ENCODE data around the gene OR6B1.
"Not testable (repeated sequence)": the region's sequence is repeated elsewhere in the genome, so short reads cannot be mapped to it uniquely, and the experiment has no call there.

DNA sequence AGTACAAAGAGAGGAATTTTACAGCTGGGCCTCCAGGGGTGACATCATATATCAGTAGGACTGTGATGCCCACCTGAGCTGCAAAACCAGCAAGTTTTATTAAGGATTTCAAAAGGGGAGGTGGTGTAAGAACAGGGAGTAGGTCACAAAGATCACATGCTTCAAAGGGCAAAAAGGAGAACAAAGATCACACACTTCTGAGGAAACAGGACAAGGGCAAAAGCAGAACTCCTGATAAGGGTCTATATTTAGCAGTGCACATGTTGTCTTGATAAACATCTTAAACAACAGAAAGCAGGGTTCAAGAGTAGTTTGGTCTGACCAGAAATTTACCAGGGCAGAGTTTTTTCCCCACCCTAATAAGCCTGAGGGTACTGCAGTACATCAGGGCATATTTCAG lies 9.9 kb downstream of the OR6B1 start:
- TF ChIP-seq, protein P1, sequence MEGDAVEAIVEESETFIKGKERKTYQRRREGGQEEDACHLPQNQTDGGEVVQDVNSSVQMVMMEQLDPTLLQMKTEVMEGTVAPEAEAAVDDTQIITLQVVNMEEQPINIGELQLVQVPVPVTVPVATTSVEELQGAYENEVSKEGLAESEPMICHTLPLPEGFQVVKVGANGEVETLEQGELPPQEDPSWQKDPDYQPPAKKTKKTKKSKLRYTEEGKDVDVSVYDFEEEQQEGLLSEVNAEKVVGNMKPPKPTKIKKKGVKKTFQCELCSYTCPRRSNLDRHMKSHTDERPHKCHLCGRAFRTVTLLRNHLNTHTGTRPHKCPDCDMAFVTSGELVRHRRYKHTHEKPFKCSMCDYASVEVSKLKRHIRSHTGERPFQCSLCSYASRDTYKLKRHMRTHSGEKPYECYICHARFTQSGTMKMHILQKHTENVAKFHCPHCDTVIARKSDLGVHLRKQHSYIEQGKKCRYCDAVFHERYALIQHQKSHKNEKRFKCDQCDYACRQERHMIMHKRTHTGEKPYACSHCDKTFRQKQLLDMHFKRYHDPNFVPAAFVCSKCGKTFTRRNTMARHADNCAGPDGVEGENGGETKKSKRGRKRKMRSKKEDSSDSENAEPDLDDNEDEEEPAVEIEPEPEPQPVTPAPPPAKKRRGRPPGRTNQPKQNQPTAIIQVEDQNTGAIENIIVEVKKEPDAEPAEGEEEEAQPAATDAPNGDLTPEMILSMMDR (optimal IDR thresholded peaks at IDR 0.05 in 1 of 3, IDR thresholded peaks at IDR 0.05 in 1 of 3, conservative IDR thresholded peaks at IDR 0.05 in 1 of 3; ENCODE audit: extremely low read depth in 1 of 3, insufficient read depth in 2 of 3, low read length in 3 of 3): not testable (repeated sequence)
- not testable (repeated sequence) for TF ChIP-seq EZH2 (IDR thresholded peaks at IDR 0.05; ENCODE audit: low read length)

Measured in keratinocyte (primary cell).